GM06990 (cell line): ENCODE measurements around the gene SPATA25.

ENCODE experiments used
- DNase-seq: peaks from one replicate; pipeline ENCODE4 v3.0.0-alpha.2; 2011; ENCODE audit not compliant: insufficient read length; ENCODE audit errors: extremely low read depth
- H3K27me3 ChIP-seq: replicated peaks from 2 replicates; pipeline ENCODE4 v1.6.0; 2011; ENCODE audit warnings: low read length; ENCODE audit not compliant: control insufficient read depth, insufficient read depth
- H3K36me3 ChIP-seq: 2 replicates; pipeline ENCODE4 v1.5.1; 2011; ENCODE audit warnings: low read length; ENCODE audit not compliant: control insufficient read depth, insufficient read depth
- H3K4me3 ChIP-seq: replicated peaks from 2 replicates; pipeline ENCODE4 v1.5.1; 2011; ENCODE audit warnings: low read depth, mild to moderate bottlenecking, control low read depth, low read length
- CTCF ChIP-seq: IDR thresholded peaks from 2 replicates; pipeline ENCODE4 v1.5.1; 2011; ENCODE audit warnings: low read length, control low read depth, mild to moderate bottlenecking, inconsistent platforms; ENCODE audit not compliant: insufficient read depth, poor library complexity, severe bottlenecking

SPATA25 gene

DNA sequence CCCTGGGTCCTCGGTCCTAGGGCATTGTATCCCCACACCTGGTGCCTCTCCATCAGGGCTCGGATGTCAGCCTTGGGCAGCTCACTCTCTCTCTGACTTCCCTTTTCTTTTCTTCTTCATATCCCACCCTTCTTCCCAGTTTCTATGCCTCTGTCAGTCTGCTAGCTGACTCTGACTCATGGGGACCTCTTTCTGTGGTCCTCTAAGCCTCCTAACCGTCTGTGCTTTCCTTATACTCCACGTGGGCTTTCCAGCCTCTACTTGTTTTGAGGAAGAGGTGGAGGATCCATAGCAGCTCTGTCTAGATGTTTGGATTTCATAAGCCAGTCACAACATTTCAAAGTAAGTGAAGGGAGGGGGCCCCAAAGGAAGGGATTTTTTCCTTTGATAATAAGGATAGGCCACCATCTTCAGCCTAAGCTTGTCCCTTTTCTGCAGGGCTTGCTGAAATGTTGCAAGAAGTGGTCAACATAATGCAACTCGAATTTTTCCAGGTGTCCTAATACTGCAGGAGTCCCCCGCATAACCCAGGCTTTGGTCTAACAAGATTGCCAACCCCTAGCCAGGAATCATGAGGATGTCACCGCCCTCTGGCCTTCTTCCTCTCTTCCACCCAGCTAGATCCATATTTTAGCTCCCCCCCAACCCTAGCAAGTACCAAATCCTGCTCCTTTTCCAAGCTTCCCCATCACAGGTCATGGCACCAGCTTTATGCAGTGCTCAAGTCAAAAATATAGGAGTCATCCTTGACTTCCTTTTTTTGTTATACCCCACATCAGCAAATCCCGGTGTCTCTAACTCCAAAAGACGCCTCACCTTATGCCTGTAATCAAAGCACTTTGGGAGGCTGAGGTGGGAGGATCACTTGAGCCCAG, 33.3 kb upstream of the SPATA25 start:
- H3K27me3 ChIP-seq, result no peaks in the 10 kb centered on the region
- DNase-seq, result no peak
- H3K36me3 ChIP-seq, result no peaks in the 10 kb centered on the region
- no peak overlapping the region for H3K4me3 ChIP-seq
- TF ChIP-seq CTCF, result no peak

- TF ChIP-seq CTCF, result no peak
- no peaks in the 10 kb centered on the region for H3K27me3 ChIP-seq
- no peaks in the 10 kb centered on the region for H3K36me3 ChIP-seq
- DNase-seq, result no peak
- H3K4me3 ChIP-seq, result no peak overlapping the region
These were observed 32.3 kb upstream of the SPATA25 start for GRCh38 chr20:45919542-45920399.

DNA sequence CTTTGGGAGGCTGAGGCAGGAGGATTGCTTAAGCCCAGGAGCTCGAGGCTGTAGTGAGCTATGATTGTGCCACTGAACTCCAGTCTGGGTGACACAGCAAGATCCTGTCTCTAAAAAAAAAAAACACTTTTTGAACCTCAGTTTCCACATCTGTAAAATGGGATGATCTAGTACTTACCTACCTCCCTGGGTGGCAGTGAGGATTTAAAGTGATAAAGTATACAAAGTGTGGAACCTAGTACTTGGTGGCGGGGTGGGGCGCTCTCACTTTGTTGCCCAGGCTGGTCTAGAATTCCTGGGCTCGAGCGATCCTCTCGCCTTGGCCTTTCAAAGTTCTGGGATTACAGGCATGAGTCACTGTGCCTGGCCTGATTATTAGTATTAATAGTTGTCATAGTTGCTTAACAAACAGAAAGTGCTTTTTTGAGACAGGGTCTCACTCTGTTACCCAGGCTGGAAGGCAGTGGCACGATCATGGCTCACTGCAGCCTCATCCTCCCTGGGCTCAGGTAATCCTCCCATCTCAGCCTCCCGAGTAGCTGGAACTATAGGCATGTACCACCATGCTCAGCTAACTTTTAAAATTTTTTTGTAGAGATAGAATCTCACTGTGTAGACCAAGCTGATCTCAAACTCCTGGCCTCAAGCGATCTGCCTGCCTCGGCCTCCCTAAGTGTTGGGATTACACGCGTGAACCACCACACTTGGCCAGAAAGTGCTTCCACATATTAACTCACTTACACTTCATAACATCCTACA, 31.5 kb upstream of the SPATA25 start:
- TF ChIP-seq CTCF, result no peak
- H3K4me3 ChIP-seq, result no peak overlapping the region
- no peaks in the 10 kb centered on the region for H3K27me3 ChIP-seq
- no peak for DNase-seq
- no peaks in the 10 kb centered on the region for H3K36me3 ChIP-seq

DNA sequence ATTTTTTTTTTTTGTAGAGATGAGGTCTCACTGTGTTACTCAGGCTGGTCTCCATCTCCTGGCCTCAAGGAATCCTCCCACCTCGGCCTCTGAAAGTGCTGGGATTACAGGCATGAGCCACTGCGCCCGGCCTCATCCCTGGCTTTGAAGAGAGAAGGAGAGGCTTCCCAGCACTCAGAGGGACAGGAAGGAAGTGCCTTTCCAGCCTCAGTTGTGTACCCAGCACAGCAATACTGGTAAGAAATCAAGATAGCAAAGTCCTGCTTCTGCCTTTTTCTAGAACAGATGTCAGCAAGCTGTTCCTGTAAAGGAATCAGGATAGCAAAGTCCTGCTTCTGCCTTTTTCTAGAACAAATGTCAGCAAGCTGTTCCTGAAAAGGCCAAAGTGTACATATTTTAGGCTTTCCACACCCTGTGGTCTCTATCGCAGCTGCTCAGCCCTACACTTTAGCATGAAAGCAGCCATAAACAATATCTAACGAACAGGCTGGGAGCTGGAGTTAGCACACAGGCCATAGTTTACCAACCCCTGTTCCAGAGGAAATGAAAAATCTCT, 30.8 kb upstream of the SPATA25 start:
- H3K36me3 ChIP-seq, result no peaks in the 10 kb centered on the region
- H3K4me3 ChIP-seq, result no peak overlapping the region
- no peaks in the 10 kb centered on the region for H3K27me3 ChIP-seq
- no peak for DNase-seq
- no peak for TF ChIP-seq CTCF

DNA sequence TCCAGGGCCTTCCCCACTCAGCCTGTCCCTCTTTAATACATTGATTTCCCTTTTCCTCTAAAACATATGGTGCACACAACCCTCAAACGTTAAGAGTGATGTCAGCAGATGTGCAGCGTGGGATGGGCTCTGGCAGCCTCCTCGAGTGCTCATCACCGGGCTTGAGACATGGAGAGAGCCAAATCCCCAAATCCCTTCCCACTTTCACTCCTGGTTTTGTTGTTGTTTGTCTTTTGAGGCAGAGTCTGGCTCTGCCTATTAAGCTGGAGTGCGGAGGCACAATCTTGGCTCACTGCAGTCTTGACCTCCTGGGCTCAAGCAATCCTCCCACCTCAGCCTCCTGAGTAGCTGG, 30.3 kb upstream of the SPATA25 start:
- no peak for TF ChIP-seq CTCF
- Histone ChIP-seq H3K27me3 (no peaks in the 10 kb centered on the region), H3K36me3 (no peaks in the 10 kb centered on the region), H3K4me3 (no peak overlapping the region)
- no peak for DNase-seq
